ENCODE measurements around the gene MAP1LC3B.
"Not testable (repeated sequence)": the region's sequence is repeated elsewhere in the genome, so short reads cannot be mapped to it uniquely, and the experiment has no call there.

Gene MAP1LC3B

DNA sequence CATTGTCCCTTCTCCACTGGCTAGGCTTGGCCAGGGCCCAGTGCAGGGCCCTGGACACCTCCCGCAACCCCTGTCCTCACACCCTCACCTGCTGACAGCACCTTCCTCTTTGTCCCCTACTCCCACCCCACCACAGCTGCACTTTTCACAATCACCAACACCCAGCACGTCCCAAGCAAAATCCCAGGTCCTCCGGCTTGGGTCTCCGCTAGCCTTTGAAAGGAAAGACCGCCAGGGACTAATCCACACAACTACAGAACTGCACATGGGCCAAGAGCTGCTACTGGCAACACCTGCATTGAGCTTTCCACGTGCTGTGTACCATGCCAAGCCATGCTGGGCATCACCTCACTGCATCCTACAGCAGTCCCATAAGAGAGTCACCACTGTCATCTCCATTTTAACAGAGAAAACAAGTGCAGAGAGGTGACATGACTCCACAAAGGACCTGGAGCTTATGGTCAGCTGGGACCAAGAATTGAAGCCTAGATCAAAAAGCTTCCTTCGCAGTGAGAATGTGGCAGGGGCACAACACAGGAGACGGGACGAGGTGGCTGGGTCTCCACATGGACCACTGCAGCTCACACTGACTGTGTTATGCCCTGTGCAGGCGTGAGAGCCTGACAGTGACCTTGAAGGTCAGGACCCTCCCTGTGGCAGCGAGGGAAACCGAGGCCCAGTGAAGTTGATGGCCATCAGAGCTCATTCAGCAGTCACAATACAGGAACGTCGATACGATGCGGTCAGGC lies 31.1 kb upstream of the MAP1LC3B start:
- DNase-seq (ENCODE audit: low read depth in 3 of 3): no peak

- no peak for DNase-seq (ENCODE audit: low read depth in 3 of 3)
Measured at GRCh38 chr16:87361916-87362619, 30.1 kb upstream of the MAP1LC3B start.

DNA sequence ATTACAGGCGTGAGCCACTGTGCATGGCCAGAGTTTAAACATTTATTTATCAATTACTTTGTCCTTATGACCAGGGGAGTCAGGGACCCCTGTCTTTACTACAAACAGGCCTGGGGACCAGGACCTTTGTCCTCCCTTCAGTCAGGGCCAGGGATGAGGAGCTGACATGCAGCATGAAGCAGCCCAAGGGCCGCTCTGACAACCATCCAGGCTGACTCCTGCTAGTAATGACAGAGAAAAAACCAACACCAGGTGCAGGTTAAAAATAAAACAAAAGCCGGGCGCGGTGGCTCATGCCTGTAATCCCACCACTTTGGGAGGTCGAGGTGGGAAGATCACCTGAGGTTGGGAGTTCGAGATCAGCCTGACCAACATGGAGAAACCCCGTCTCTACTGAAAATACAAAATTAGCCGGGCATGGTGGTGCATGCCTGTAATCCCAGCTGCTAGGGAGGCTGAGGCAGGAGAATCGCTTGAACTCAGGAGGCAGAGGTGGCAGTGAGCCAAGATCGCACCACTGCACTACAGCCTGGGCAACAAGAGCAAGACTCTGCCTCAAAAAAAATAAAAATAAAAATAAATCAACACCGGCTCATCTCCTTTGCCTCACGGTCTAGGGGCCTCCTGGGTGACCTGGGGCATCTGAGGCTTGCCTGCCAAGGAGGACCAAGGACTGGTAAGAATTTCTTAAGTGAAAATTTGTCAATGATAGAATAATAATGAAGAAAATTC lies 29.1 kb upstream of the MAP1LC3B start:
- not testable (repeated sequence) for DNase-seq (ENCODE audit: low read depth in 3 of 3)

DNA sequence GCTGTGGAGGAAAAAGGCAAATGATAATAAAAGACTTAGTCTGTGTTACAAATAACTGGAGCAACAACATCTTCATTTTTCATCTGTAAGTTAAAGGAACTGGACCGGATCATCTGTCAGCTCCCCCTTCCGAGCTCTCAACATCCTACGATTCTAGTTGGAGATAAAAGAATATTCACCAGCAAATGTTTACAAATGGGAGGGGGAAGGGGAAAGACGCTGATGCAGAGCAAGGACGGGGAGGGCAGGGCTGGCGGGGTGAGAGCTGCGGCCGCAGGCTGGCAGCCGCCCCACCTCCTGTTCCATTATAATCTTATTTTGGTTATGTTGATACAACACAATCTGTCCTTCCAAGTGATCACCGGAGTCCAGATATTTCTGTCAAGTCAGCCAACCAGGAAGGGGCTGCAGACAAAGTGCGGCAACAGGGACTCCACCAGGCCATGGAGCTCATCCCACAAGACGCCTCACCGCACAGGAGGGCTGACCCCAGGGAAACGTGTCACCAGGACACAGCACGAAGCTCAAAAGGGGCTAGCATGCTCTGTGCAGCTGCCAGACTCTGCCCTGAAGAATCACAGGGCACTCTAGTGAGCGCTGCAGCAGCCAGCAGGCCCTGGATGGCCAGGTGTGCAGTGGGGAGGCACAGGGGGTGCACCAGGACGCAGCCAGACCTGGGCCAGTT lies 28.2 kb upstream of the MAP1LC3B start:
- no peak for DNase-seq (ENCODE audit: low read depth in 3 of 3)

DNA sequence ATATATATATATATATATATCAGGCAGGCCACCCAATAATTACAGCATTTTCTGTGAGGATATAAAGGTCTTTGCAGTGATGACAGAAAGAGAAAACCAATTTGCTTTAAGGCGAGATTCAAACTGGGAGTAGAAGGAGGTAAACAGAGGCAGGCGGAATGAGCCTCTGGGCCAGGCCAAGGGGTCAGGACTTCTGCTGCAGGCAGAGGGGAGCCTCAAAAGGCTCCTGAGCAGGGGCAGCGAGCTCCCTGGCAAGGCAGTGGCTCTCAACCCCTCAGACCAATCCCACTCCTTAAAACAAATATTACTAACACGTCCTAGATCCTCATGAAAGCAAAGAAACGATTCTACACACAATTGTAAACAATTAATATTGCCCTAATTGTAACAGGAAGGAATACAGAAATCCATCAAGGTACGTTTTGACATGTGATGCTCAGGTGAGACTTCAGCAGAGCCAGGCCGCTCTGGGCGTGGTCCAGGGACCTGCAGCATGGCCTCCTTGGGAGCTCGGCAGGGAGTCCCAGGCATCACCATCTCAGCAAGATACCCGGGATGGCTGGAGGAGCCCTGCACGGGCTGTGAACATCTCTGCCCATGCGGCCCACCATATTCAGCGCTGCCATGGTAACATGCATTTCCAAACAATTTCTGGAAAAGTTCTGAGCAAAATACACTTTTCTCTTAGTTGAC lies 27.0 kb upstream of the MAP1LC3B start:
- no peak for DNase-seq (ENCODE audit: low read depth in 3 of 3)

GRCh38 chr16:87366288-87366687 lies 25.8 kb upstream of the MAP1LC3B start:
- no peak for DNase-seq (ENCODE audit: low read depth in 3 of 3)

- DNase-seq (ENCODE audit: low read depth in 3 of 3): no peak
Measured at GRCh38 chr16:87366930-87367329, 25.2 kb upstream of the MAP1LC3B start.

- no peak for DNase-seq (ENCODE audit: low read depth in 3 of 3)
Measured at GRCh38 chr16:87367529-87367928, 24.6 kb upstream of the MAP1LC3B start.

- DNase-seq (ENCODE audit: low read depth in 3 of 3): no peak
Measured at GRCh38 chr16:87368029-87368770, 23.9 kb upstream of the MAP1LC3B start.

GRCh38 chr16:87369117-87369765 lies 22.9 kb upstream of the MAP1LC3B start:
- no peak for DNase-seq (ENCODE audit: low read depth in 3 of 3)

DNA sequence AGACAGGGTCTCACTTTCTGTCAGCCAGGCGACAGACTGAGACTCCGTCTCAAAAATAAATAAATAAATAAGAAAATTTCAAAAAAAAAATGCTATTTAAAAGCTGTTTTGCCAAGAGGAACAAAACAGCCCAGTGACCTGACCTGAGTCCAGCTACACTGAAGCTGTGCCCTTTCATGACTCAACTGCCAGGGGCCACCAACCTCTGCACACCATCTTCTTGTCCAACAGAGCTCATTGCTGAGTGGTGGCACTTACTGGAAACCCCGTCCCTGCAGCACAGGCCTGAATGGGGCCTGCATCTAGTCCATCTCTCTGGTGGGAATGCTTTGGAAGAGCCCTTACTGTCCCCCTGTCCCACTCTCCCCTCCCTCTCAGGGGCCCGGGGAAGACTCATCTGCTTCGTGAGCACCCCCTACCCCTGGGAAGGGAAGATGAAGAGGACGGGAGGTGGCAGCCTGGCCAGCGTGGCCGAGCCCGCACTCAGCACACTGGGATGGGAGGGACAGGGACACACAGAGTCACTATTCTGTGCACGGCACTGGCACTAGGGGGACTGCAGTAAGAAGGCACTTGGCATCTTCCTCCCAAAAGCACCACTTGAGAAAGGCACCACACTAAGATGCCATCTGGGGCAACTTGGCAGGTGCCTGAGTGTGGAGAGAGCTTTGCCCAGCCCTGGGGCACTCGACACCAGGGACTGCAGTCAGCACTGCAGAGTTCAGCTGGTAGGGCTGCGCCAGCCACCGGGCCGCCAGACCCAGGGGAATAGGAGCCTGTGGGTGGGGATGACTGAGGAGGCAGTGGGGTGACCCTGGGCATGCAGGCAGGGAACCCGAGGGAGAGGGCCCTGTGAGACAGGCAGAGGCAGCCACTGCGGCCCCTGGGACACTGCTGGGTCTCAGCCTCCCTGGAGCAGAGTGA lies 22.1 kb upstream of the MAP1LC3B start:
- DNase-seq (ENCODE audit: low read depth in 3 of 3): no peak

DNA sequence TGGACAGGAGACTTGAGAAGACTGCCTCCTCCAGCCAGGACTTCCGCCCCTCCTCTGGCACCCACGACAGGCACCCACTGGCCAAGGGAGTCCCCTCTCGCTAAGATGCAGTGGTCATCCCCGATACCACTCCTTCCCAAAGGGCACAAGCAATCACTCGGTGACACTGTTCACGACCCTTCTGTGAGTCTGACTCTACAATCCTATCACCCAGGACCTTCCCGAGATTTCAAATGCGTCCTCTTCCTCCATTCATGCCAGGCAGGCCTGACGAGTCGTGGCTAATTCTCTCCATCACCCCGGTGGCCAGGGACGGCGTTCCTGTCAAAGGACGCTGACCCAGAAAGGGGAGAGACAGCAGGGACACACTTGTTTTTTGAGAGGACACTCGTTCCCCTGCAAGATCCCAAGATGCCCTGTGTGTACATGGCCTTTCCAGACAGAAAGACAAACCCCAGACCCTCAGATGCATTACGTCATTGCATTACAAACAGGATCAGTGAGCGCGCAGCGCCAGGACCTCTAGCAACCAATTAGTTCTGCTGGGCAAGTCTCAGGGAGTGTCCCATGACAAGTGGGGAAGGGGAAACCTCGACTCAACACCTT lies 20.8 kb upstream of the MAP1LC3B start:
- DNase-seq (ENCODE audit: low read depth in 3 of 3): no peak

DNA sequence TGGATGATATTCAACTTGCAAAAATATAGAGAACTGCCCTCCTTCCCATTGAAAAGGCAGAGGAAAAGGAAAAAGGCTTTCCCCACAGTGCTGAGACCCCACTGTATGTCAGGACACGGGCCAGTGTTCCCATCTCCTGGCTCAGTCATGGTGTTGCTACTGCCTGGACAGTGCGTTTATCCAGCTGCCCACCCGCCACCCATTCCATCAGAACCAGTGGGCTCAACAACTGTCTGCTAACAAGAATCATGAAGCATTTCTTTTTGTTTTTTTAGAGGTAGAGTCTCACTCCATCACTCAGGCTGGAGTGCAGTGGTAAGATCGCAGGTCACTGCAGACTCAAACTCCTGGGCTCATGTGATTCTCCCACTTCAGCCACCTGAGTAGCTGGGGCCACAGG lies 19.8 kb upstream of the MAP1LC3B start:
- DNase-seq (ENCODE audit: low read depth in 3 of 3): no peak

DNA sequence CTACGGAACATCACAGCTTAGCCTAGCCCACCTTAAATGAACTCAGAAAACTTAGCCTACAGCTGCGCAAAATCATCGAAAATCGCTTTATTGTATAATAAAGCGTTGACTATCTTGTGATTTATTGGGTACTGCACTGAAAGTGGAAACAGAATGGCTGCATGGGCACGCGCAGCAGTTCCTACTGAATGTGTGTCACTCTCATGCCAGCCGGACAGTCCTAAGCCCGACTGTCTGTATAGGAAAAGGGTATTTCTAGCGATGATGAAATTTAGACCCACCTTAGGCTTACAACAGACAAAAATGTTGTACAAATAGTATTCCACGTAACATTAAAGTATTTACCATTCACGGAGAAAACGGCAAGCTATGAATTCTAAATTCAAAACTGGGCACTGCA lies 17.8 kb upstream of the MAP1LC3B start:
- DNase-seq (ENCODE audit: low read depth in 3 of 3): no peak

GRCh38 chr16:87375426-87376135 lies 16.6 kb upstream of the MAP1LC3B start:
- DNase-seq (ENCODE audit: low read depth in 3 of 3): no peak

DNA sequence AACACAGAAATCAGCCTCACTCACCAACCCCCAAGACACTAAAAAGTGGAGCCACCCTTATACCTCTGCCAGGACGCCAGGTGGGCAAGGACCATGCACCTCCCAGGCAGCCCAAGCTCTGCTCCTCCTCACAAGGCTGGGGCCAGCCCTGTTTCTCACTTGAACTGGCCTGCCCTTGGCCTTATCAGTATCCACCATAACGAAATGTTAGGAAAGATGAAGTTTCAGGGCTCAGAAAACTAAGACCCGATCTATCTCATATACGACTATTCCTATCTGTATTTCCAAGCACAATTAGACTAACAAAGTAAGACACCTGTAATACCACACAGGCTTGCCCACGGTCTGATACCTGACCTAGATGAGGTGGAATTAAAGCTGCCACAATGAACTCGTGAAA lies 15.5 kb upstream of the MAP1LC3B start:
- DNase-seq (ENCODE audit: low read depth in 3 of 3): no peak

DNA sequence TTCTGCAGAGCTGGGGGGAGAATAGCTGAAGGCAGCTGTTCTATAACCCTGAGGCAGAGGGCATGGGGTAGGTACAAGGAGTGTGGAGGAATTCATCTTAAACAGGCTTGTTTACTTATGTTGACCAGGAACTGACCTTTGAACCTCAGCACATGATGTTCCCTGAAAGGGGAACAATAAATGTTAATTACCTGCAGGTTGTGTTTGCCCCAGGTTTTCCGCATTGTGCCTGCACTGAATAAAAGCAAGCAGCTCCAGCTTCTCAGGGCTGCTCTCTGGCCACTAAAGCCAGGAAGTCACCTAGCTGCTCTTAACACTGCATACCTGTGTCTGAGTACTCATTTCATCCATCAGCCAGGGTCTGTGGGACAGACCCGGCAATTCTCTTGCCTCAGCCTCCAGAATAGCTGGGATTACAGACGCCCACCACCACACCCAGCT lies 12.8 kb upstream of the MAP1LC3B start:
- DNase-seq (ENCODE audit: low read depth in 3 of 3): not testable (repeated sequence)

DNA sequence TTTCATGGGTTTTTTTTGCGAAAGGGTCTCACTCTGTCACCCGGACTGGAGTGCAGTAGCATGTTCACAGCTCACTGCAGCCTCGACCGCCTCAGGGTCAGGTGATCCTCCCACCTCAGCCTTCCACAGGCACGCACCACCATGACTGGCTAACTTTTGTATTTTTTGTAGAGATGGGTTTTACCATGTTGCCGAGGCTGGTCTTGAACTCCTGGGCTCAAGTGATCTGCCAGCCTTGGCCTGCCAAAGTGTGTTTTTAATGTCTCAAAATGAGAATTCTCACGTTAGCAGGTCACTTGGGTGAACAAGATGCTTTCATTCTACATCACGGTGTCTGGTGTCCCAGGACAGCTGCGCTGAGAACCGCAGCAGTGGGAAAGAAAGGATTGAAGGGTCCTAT lies 11.7 kb upstream of the MAP1LC3B start:
- no peak for DNase-seq (ENCODE audit: low read depth in 3 of 3)

All from stimulated activated CD4-positive, alpha-beta T cell treated with anti-CD3 and anti-CD28 coated beads, TNF-alpha, amount 100 ng/mL, for 48 hours (primary cell).